HepG2 (cell line): ENCODE data around the gene ARHGEF37. TPM values are rescaled to one million over a fixed set of nuclear protein-coding genes. Genes with fewer than 3 reads are reported as not detected.

Experiments used
- AGO1 ChIP-seq: fragments of 200-400 bp; formaldehyde crosslinking; IDR thresholded peaks from 2 replicates; pipeline ENCODE4 v1.6.1; 2017; ENCODE audit warnings: mild to moderate bottlenecking, low read depth, low read length, moderate library complexity; ENCODE audit not compliant: poor library complexity, severe bottlenecking
- ARID2 ChIP-seq: sonication (generic); formaldehyde crosslinking; IDR thresholded peaks from 2 replicates; pipeline ENCODE4 v1.8.1; 2022; ENCODE audit warnings: mild to moderate bottlenecking, missing genetic modification reagents, borderline replicate concordance
- CREB1 ChIP-seq, 2 experiments: fragments of 450-650 bp in 1 of 2; IDR thresholded peaks; 2 replicates each; pipeline ENCODE4 v1.6.1; 2016 to 2017; ENCODE audit warnings: control low read depth in 1 of 2, mild to moderate bottlenecking in 1 of 2, missing compliant biosample characterization in 1 of 2, missing genetic modification characterization in 1 of 2
- GABPB1 ChIP-seq: IDR thresholded peaks from 2 replicates; pipeline ENCODE4 v1.6.1; 2016; ENCODE audit warnings: mild to moderate bottlenecking, missing genetic modification reagents, moderate library complexity, missing compliant biosample characterization
- HNRNPLL ChIP-seq: fragments of 200-400 bp; formaldehyde crosslinking; IDR thresholded peaks from 2 replicates; pipeline ENCODE4 v1.6.1; 2017; ENCODE audit warnings: mild to moderate bottlenecking, low read depth, low read length; ENCODE audit not compliant: poor library complexity, severe bottlenecking
- IRF1 ChIP-seq: sonication (generic); formaldehyde crosslinking; IDR thresholded peaks from 2 replicates; pipeline ENCODE4 v1.4.0; 2020; ENCODE audit warnings: low read depth, mild to moderate bottlenecking, missing genetic modification reagents
- IRX3 ChIP-seq: sonication (generic); formaldehyde crosslinking; IDR thresholded peaks from 2 replicates; pipeline ENCODE4 v1.8.1; 2023; ENCODE audit warnings: mild to moderate bottlenecking, low read depth, missing genetic modification reagents, borderline replicate concordance
- NCOA5 ChIP-seq: sonication (generic); formaldehyde crosslinking; IDR thresholded peaks from 2 replicates; pipeline ENCODE4 v1.4.0; 2020; ENCODE audit warnings: missing genetic modification reagents
- PAXIP1 ChIP-seq: sonication (generic); formaldehyde crosslinking; conservative IDR thresholded peaks from 2 replicates; pipeline ENCODE4 v1.4.0; 2020; ENCODE audit warnings: mild to moderate bottlenecking, missing genetic modification reagents, moderate library complexity
- POLR2AphosphoS5 ChIP-seq: IDR thresholded peaks from 2 replicates; pipeline ENCODE4 v1.6.1; 2012; ENCODE audit warnings: low read depth, low read length
- SOX6 ChIP-seq, 2 experiments: fragments of 450-650 bp in 1 of 2; sonication (generic) in 1 of 2; formaldehyde crosslinking in 1 of 2; IDR thresholded peaks; 2 replicates each; pipeline versions ENCODE4 v1.4.0 to v1.6.1; 2017 to 2020; ENCODE audit warnings: antibody characterized with exemption in 1 of 2, mild to moderate bottlenecking in 1 of 2, missing genetic modification reagents in 1 of 2
- TBX2 ChIP-seq: sonication (generic); formaldehyde crosslinking; IDR thresholded peaks from 2 replicates; pipeline ENCODE4 v1.5.0; 2020; ENCODE audit warnings: missing genetic modification reagents, mild to moderate bottlenecking, borderline replicate concordance
- TOPORS ChIP-seq: sonication (generic); formaldehyde crosslinking; IDR thresholded peaks from 2 replicates; pipeline ENCODE4 v1.8.0; 2023; ENCODE audit warnings: mild to moderate bottlenecking, missing genetic modification reagents
- ZBTB7B ChIP-seq: sonication (generic); formaldehyde crosslinking; IDR thresholded peaks from 2 replicates; pipeline ENCODE4 v1.4.0; 2020; ENCODE audit warnings: missing genetic modification reagents
- ZKSCAN1 ChIP-seq: fragments of 150-350 bp; IDR thresholded peaks from 2 replicates; pipeline ENCODE4 v1.6.1; 2014; ENCODE audit warnings: low read length
- ZMYM4 ChIP-seq: sonication (generic); formaldehyde crosslinking; IDR thresholded peaks from 2 replicates; pipeline ENCODE4 v1.8.1; 2023; ENCODE audit warnings: mild to moderate bottlenecking, missing genetic modification reagents
- ZNF772 ChIP-seq: sonication (generic); formaldehyde crosslinking; IDR thresholded peaks from 2 replicates; pipeline ENCODE4 v1.5.0; 2020; ENCODE audit warnings: mild to moderate bottlenecking, missing genetic modification reagents
- polyA plus RNA-seq, 8 experiments: library from polyadenylated mRNA; depleted of rRNA in 3 of 8; stranded (reverse) in 7 of 8; unstranded in 1 of 8; fragments of >200 nt; fragmentation: Illumina TruSeq in 4 of 8; extraction: Trizol in 4 of 8; gene quantifications; 2 replicates each; pipeline versions ENCODE4 v1.2.1 to v1.2.3, GENCODE V29; 2011 to 2016; ENCODE audit warnings: low read depth in 4 of 8, missing spikeins in 1 of 8, mixed read lengths in 1 of 8; ENCODE audit not compliant: insufficient read depth in 1 of 8
- total RNA-seq, 5 experiments: library from RNA; depleted of rRNA; stranded (reverse); fragments of >200 nt; fragmentation: Illumina TruSeq; extraction: Trizol; gene quantifications; 2 replicates each; pipeline ENCODE4 v1.2.3, GENCODE V29; 2016; ENCODE audit warnings: low read depth in 1 of 5
- TF ChIP-seq, protein P1 (sequence below): sonication (generic); formaldehyde crosslinking; IDR thresholded peaks from 2 replicates; pipeline ENCODE4 v1.4.0; 2020; ENCODE audit warnings: mild to moderate bottlenecking, missing genetic modification reagents
- TF ChIP-seq, protein P2 (sequence below): sonication (generic); formaldehyde crosslinking; IDR thresholded peaks from 2 replicates; pipeline ENCODE4 v1.4.0; 2020; ENCODE audit warnings: mild to moderate bottlenecking, missing genetic modification reagents

ARHGEF37 gene
- total and polyA plus RNA-seq, 2 of the 13 experiments (the other 11 are each of a cell fraction or from before 2014, with no cell fraction given): 0.18 to 0.27 TPM

GRCh38 chr5:149581192-149581861 lies at the start of gene ARHGEF37 (continued):
- peak; percentile 64 for TF ChIP-seq HNRNPLL
- no peak for TF ChIP-seq ZKSCAN1
- peak; percentile 52 for TF ChIP-seq AGO1
- TF ChIP-seq NCOA5 (CRISPR knock-in tag): no peak
- TF ChIP-seq, protein P1, sequence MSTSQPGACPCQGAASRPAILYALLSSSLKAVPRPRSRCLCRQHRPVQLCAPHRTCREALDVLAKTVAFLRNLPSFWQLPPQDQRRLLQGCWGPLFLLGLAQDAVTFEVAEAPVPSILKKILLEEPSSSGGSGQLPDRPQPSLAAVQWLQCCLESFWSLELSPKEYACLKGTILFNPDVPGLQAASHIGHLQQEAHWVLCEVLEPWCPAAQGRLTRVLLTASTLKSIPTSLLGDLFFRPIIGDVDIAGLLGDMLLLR: no peak
- TF ChIP-seq ZBTB7B (CRISPR knock-in tag): 0 out of 2 replicates have a peak, but pooled peaks have one; percentile 16
- no peak for TF ChIP-seq CREB1 (IDR thresholded peaks at IDR 0.05)
- no peak for TF ChIP-seq CREB1 (CRISPR knock-in tag; IDR thresholded peaks at IDR 0.05)
- TF ChIP-seq SOX6 (IDR thresholded peaks at IDR 0.05): no peak
- peak; percentile 35 for TF ChIP-seq SOX6 (CRISPR knock-in tag; IDR thresholded peaks at IDR 0.05)
- no peak for TF ChIP-seq IRF1 (CRISPR knock-in tag)
- peak; percentile 44; the same call in 1 of the 2 replicates for TF ChIP-seq TBX2 (CRISPR knock-in tag)
- TF ChIP-seq, protein P2, sequence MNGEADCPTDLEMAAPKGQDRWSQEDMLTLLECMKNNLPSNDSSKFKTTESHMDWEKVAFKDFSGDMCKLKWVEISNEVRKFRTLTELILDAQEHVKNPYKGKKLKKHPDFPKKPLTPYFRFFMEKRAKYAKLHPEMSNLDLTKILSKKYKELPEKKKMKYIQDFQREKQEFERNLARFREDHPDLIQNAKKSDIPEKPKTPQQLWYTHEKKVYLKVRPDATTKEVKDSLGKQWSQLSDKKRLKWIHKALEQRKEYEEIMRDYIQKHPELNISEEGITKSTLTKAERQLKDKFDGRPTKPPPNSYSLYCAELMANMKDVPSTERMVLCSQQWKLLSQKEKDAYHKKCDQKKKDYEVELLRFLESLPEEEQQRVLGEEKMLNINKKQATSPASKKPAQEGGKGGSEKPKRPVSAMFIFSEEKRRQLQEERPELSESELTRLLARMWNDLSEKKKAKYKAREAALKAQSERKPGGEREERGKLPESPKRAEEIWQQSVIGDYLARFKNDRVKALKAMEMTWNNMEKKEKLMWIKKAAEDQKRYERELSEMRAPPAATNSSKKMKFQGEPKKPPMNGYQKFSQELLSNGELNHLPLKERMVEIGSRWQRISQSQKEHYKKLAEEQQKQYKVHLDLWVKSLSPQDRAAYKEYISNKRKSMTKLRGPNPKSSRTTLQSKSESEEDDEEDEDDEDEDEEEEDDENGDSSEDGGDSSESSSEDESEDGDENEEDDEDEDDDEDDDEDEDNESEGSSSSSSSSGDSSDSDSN (CRISPR knock-in tag): peak; percentile 42; the same call in 1 of the 2 replicates
- TF ChIP-seq POLR2AphosphoS5: no peak
- TF ChIP-seq TOPORS (CRISPR knock-in tag): 0 out of 2 replicates have a peak, but pooled peaks have one; percentile 46
- TF ChIP-seq IRX3 (CRISPR knock-in tag): 0 out of 2 replicates have a peak, but pooled peaks have one; percentile 27
- TF ChIP-seq PAXIP1 (CRISPR knock-in tag): no peak
- TF ChIP-seq ZMYM4 (CRISPR knock-in tag): peak; percentile 42; the same call in 1 of the 2 replicates
- TF ChIP-seq ARID2 (CRISPR knock-in tag): 0 out of 2 replicates have a peak, but pooled peaks have one; percentile 45
- 0 out of 2 replicates have a peak, but pooled peaks have one; percentile 26 for TF ChIP-seq GABPB1 (CRISPR knock-in tag)
- 0 out of 2 replicates have a peak, but pooled peaks have one; percentile 20 for TF ChIP-seq ZNF772 (CRISPR knock-in tag)
